SH-SY5Y (cell line): ENCODE data around the gene RBBP8NL.

ENCODE experiments used
- GATA2 ChIP-seq: IDR thresholded peaks from 2 replicates; pipeline ENCODE4 v1.6.1; 2011; ENCODE audit warnings: mild to moderate bottlenecking, low read depth, low read length
- GATA3 ChIP-seq: IDR thresholded peaks from 2 replicates; pipeline ENCODE4 v1.6.1; 2011; ENCODE audit warnings: low read depth, mild to moderate bottlenecking, low read length, moderate library complexity

DNA sequence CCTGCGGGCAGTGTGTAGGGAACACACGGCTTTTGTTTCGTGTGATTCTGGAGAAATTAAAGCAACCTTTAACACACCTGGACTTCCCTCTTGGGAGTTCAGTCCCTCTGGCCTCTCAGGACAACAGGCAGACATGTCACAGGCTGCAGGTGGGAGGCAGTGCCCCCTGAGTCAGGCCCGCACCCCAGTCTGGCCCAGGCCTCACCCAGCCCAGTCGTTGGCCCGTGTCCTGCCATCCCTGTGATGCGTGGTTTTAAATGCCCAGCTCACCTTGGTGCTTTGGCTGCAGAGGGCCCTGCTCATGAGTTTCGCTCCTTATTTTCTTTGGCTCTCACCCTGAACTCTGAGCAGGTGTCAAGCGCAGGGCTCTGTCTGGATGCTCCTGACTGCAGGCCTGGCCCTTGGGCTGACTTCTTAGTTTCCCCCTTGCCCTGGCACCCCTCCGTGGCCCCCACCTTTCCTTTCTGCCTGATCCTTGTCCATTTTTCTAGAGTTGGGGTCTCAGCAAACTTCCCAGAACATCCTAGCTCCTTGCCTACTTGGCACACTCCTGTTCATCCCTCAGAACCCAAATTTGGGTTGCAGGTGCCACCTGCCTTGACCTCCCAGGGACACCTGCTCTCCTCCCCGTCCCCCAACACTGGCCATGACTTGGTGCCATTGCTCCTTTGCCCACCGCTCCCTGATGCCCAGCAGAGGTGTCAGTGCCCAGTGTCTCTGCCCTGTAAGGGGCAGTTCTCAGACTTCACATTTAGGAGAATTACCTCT lies 18.1 kb downstream of the RBBP8NL start:
- TF ChIP-seq GATA2 (no peak), GATA3 (no peak)
